ENCODE data around the gene POP4.

POP4 gene

DNA sequence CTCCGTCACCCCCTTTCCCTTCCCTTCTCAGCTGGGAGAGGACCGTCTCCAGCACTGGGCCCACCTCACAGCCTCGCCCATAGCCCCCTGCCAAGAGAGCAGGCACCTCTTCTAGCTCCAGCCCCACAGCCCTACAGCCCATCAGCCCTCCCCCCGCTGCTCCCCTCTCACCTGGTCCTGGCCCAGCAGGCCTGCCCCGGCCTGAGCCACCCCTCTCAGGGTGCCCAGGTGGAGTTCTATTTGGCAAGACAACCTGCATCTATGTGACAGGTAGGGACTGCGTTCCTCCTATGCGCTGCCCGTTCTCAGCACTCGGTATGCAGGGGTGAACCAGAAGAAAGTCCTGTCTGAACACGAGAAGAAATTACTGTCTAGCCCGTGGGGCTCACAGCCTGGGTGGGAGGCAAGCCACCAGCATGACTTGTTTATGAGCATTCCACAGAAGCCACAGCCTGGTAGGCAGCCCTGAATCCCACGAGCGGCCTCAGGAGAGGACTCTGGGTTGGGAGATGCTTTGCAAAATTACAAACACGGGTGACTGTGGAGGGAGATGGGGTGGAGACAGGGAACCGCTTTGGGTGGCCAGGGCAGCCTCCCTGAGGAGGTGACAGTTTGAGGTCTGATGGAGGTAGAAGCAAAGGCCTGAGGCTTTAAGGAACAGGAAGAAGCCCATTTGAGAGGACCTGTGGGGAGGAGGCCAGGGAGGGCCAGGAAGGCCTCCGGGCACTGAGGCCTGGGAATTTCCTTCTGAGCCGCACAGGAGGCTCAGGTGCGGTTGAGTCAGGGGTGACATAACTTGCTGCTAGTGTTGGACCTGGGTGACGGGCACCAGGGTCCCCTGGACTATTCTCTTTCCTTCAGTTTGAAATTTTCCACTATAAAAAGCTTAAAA lies 58.0 kb downstream of the POP4 start:
- TF ChIP-seq GATA2 (IDR thresholded peaks at IDR 0.05; ENCODE audit: low read depth, low read length) (no peak), GATA3 (IDR thresholded peaks at IDR 0.05; ENCODE audit: low read depth, low read length) (no peak)

DNA sequence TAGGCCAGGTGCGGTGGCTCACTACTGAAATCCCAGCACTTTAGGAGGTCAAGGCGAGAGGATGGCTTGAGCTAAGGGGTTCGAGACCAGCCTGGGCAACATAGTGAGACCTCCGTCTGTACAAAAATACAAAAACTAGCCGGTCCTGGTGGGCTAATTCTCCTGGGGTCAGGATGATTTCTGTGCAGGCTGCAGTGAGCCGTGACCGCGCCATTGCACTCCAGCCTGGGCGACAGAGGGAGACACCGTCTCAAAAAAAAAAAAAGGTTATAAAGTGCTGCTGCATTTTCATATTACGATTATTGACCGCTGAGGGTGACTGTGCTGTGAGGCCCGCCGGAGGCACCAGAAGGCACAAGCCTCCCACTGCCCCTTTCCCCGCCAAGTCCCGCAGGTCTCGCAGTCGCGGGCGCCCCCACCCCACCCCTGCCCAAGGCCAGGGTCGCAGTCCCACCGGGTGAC lies 58.7 kb downstream of the POP4 start:
- no peak for TF ChIP-seq GATA3 (IDR thresholded peaks at IDR 0.05; ENCODE audit: low read depth, low read length)
- TF ChIP-seq GATA2 (IDR thresholded peaks at IDR 0.05; ENCODE audit: low read depth, low read length), result no peak

DNA sequence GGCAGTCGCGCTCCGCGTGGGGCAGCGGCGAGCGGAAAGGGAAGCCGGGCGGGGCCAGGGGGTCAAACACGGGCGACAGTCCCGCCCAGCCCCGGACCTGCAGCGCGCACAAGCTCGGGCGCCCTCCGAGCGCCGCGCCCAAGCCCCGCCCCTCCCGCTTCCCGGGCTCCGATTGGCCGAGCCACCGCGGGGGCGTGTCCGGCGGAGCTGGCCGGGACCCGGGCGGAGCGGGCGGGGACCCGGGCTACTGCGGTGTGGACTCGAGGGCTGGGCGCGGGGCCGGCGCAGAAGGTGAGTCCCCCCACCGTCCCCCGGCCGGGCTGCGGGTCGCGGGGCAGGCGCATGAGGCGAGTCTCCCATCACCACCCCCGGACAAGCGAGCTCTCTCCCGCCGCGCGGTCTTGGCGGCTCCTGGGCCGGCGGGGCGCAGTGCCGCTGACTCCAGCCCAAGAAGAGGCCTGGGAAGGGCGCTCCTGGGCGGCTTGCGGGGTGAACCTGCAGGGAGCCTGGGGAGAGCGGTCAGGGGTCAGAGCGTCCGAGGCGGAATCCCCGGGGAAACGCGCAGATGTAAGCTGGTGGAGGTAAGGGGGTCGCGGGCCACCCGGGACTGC lies 59.2 kb downstream of the POP4 start, which contains the start of gene PLEKHF1:
TSS of gene PLEKHF1 (plus strand) at position 247 of the 611 bp plus-strand sequence. CDS start 8,379 bp downstream, outside the sequence.
- TF ChIP-seq GATA2 (IDR thresholded peaks at IDR 0.05; ENCODE audit: low read depth, low read length) (no peak), GATA3 (IDR thresholded peaks at IDR 0.05; ENCODE audit: low read depth, low read length) (no peak)

DNA sequence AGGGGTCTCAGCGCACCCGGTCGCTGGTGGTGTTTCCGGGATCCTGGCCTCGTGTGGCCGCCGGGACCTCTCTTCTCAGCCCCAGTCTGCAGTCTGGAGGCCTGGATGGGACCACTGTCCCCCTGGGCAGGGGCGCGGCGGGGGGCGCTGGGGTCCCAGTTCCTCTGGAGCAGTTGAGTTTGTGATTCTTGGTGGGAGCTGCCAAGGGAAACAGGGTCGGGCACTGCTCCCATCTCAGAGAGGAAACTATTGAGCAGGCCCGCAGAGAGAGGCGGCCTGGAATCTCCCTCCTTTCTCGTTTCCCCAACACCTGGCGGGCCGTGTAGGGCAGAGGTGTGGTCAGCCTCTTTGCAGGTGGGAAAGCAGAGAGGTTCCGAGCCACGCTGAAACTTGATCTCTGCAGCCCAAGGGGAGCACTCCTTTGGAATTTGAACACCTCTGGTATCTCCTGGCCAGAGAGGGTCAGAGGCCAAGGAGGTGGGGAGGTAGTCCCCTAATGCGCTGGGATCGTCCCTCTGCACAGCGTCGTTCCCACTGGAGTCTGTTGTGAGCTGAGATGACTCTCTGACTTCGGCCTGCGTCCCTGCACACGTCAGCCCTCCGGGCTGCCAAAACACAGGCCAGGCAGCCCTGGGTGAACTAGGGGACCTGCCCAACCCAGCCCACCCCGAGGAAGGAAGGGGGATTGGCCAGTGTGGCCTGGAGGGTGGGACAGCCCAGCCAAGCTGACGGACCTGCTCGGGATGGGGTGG lies 59.9 kb downstream of the POP4 start:
- no peak for TF ChIP-seq GATA3 (IDR thresholded peaks at IDR 0.05; ENCODE audit: low read depth, low read length)
- no peak for TF ChIP-seq GATA2 (IDR thresholded peaks at IDR 0.05; ENCODE audit: low read depth, low read length)
